ENCODE results near the gene SNX30.

Gene SNX30

DNA sequence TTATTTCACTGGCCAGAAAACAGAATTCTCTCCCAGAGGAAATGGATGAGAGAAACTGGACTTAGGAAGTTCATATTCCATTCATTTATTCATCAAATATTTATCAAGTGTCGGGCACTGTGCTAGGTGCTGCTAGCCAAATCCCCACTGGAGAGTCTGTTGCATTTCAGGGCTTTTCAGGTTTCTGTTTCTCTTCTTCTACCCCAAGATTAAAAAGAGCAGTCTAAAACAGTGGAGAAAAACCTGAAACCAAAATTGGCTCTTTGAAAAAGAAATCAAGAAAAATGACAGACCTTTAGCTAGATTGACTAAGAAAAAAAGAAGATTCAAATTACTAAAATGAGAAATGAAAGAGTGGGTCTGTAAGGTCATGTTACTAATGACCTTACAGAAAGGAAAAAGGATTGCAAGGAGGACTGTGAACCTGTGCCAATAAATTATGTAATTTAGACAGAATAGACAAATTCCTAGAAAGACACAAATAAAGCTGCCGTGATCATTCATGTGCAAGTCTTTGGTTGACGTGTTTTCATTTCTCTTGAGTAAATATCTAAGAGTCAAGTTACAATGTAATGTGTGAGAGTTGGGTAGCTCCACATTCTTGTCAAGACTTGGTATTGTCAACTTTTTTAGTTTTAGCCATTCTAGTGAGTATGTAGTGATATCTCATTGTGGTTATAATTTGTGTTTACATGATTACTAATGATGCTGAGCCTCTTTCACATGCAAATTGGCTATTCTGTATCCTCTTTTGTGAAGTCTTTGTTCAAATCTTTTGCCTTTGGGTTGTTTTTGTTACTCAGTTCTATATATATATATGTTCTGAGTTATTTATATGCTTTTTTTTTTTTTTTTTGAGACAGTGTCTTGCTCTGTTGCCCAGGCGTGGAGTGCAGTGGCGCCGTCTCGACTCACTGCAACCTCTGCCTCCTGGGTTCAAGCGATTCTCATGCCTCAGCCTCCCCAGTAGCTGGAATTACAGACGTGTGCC, 23.7 kb downstream of the SNX30 start:
- peak; percentile 31; the same call in 1 of the 2 replicates for TF ChIP-seq TEAD4 (IDR thresholded peaks at IDR 0.05)
- no peak for TF ChIP-seq EP300 (IDR thresholded peaks at IDR 0.05; ENCODE audit: borderline replicate concordance)
- TF ChIP-seq NFIC (IDR thresholded peaks at IDR 0.05), result peak; percentile 58; the same call in 1 of the 2 replicates
- TF ChIP-seq CEBPB (IDR thresholded peaks at IDR 0.05), result 0 out of 2 replicates have a peak, but pooled peaks have one; percentile 23

GRCh38 chr9:112777914-112778313, 27.4 kb downstream of the SNX30 start:
- TF ChIP-seq FOXM1 (IDR thresholded peaks at IDR 0.05; ENCODE audit: borderline replicate concordance, low read depth), result no peak
- TF ChIP-seq RAD21 (IDR thresholded peaks at IDR 0.05; ENCODE audit: low read depth), result no peak
- no peak for TF ChIP-seq TCF12 (IDR thresholded peaks at IDR 0.05; ENCODE audit: low read depth)
- TF ChIP-seq NFIC (IDR thresholded peaks at IDR 0.05), result no peak

GRCh38 chr9:112780450-112781036, 30.0 kb downstream of the SNX30 start:
- TF ChIP-seq EGR1 (IDR thresholded peaks at IDR 0.05) (no peak), CREB1 (IDR thresholded peaks at IDR 0.05; ENCODE audit: low read depth) (no peak), TAF1 (IDR thresholded peaks at IDR 0.05; ENCODE audit: low read depth) (no peak), EP300 (IDR thresholded peaks at IDR 0.05; ENCODE audit: borderline replicate concordance) (no peak), YY1 (IDR thresholded peaks at IDR 0.05; ENCODE audit: low read depth) (no peak), CEBPB (IDR thresholded peaks at IDR 0.05) (no peak), TCF12 (IDR thresholded peaks at IDR 0.05; ENCODE audit: low read depth) (no peak), NFIC (IDR thresholded peaks at IDR 0.05) (no peak), ZBTB7A (IDR thresholded peaks at IDR 0.05; ENCODE audit: low read depth) (no peak), RAD21 (IDR thresholded peaks at IDR 0.05; ENCODE audit: low read depth) (no peak), FOXM1 (IDR thresholded peaks at IDR 0.05; ENCODE audit: borderline replicate concordance, low read depth) (no peak), TEAD4 (IDR thresholded peaks at IDR 0.05) (no peak)
- TF ChIP-seq, protein P1, sequence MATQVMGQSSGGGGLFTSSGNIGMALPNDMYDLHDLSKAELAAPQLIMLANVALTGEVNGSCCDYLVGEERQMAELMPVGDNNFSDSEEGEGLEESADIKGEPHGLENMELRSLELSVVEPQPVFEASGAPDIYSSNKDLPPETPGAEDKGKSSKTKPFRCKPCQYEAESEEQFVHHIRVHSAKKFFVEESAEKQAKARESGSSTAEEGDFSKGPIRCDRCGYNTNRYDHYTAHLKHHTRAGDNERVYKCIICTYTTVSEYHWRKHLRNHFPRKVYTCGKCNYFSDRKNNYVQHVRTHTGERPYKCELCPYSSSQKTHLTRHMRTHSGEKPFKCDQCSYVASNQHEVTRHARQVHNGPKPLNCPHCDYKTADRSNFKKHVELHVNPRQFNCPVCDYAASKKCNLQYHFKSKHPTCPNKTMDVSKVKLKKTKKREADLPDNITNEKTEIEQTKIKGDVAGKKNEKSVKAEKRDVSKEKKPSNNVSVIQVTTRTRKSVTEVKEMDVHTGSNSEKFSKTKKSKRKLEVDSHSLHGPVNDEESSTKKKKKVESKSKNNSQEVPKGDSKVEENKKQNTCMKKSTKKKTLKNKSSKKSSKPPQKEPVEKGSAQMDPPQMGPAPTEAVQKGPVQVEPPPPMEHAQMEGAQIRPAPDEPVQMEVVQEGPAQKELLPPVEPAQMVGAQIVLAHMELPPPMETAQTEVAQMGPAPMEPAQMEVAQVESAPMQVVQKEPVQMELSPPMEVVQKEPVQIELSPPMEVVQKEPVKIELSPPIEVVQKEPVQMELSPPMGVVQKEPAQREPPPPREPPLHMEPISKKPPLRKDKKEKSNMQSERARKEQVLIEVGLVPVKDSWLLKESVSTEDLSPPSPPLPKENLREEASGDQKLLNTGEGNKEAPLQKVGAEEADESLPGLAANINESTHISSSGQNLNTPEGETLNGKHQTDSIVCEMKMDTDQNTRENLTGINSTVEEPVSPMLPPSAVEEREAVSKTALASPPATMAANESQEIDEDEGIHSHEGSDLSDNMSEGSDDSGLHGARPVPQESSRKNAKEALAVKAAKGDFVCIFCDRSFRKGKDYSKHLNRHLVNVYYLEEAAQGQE (IDR thresholded peaks at IDR 0.05; ENCODE audit: low read depth), result no peak
- TF ChIP-seq, protein P2, sequence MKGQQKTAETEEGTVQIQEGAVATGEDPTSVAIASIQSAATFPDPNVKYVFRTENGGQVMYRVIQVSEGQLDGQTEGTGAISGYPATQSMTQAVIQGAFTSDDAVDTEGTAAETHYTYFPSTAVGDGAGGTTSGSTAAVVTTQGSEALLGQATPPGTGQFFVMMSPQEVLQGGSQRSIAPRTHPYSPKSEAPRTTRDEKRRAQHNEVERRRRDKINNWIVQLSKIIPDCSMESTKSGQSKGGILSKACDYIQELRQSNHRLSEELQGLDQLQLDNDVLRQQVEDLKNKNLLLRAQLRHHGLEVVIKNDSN (IDR thresholded peaks at IDR 0.05), result no peak
- TF ChIP-seq, protein P3, sequence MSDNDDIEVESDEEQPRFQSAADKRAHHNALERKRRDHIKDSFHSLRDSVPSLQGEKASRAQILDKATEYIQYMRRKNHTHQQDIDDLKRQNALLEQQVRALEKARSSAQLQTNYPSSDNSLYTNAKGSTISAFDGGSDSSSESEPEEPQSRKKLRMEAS (IDR thresholded peaks at IDR 0.05), result no peak

GRCh38 chr9:112782218-112782617, 31.7 kb downstream of the SNX30 start:
- no peak for TF ChIP-seq FOXM1 (IDR thresholded peaks at IDR 0.05; ENCODE audit: borderline replicate concordance, low read depth)
- TF ChIP-seq, protein P1 (IDR thresholded peaks at IDR 0.05; ENCODE audit: low read depth), result no peak
- TF ChIP-seq CREB1 (IDR thresholded peaks at IDR 0.05; ENCODE audit: low read depth), result no peak
- TF ChIP-seq YY1 (IDR thresholded peaks at IDR 0.05; ENCODE audit: low read depth), result no peak
- no peak for TF ChIP-seq NFIC (IDR thresholded peaks at IDR 0.05)
- no peak for TF ChIP-seq CEBPB (IDR thresholded peaks at IDR 0.05)
- TF ChIP-seq RAD21 (IDR thresholded peaks at IDR 0.05; ENCODE audit: low read depth), result no peak
- TF ChIP-seq, protein P3 (IDR thresholded peaks at IDR 0.05), result no peak
- TF ChIP-seq ZBTB7A (IDR thresholded peaks at IDR 0.05; ENCODE audit: low read depth), result no peak

- TF ChIP-seq CREB1 (IDR thresholded peaks at IDR 0.05; ENCODE audit: low read depth), result no peak
- no peak for TF ChIP-seq TAF1 (IDR thresholded peaks at IDR 0.05; ENCODE audit: low read depth)
- TF ChIP-seq EGR1 (IDR thresholded peaks at IDR 0.05), result no peak
- TF ChIP-seq, protein P2 (IDR thresholded peaks at IDR 0.05), result peak; percentile 57; the same call in 1 of the 2 replicates
These were observed 33.0 kb downstream of the SNX30 start for GRCh38 chr9:112783551-112783954.

All from Ishikawa (cell line).